Keratinocyte (primary cell): ENCODE data around the gene TAF6. TPM values are rescaled to one million over a fixed set of nuclear protein-coding genes. Genes with fewer than 3 reads are reported as not detected.

ENCODE experiments used
- DNase-seq: peaks from one replicate; pipeline ENCODE4 v3.0.0-alpha.2; 2011; ENCODE audit warnings: low read depth, missing footprints, low spot score
- FAIRE-seq: peaks from 2 replicates; lab custom pipeline; 2011; peaks lifted over from hg19 to GRCh38; lab: Jason Lieb, UNC
- H2AFZ ChIP-seq: 2 replicates; pipeline ENCODE4 v1.6.0; 2012; ENCODE audit warnings: low read length, control low read depth, inconsistent platforms; ENCODE audit not compliant: control insufficient read depth
- H3K27ac ChIP-seq: 2 replicates; pipeline ENCODE4 v1.5.1; 2011; ENCODE audit warnings: low read length; ENCODE audit not compliant: control insufficient read depth, insufficient read depth
- H3K27me3 ChIP-seq: 3 replicates; pipeline ENCODE4 v1.6.0; 2011; ENCODE audit warnings: low read length; ENCODE audit not compliant: control insufficient read depth, insufficient read depth; ENCODE audit errors: extremely low read depth
- H3K36me3 ChIP-seq, 2 experiments: 2 replicates in 1 of 2; 3 replicates in 1 of 2; pipeline ENCODE4 v1.5.1; 2011; ENCODE audit warnings: low read length in 2 of 2, mild to moderate bottlenecking in 1 of 2; ENCODE audit not compliant: control insufficient read depth in 2 of 2, insufficient read depth in 2 of 2; ENCODE audit errors: extremely low read depth in 1 of 2
- H3K4me1 ChIP-seq: 3 replicates; pipeline ENCODE4 v1.5.1; 2011; ENCODE audit warnings: low read length; ENCODE audit not compliant: control insufficient read depth, insufficient read depth; ENCODE audit errors: extremely low read depth
- H3K4me2 ChIP-seq: 3 replicates; pipeline ENCODE4 v1.6.0; 2011; ENCODE audit warnings: low read depth, low read length; ENCODE audit not compliant: control insufficient read depth, insufficient read depth; ENCODE audit errors: extremely low read depth
- H3K4me3 ChIP-seq, 3 experiments: fragments of 200-600 bp in 1 of 3; sonication (generic) in 1 of 3; 2 replicates in 2 of 3; 3 replicates in 1 of 3; pipeline ENCODE4 v1.5.1; 2011 to 2016; ENCODE audit warnings: low read length in 3 of 3, mild to moderate bottlenecking in 3 of 3, control low read depth in 2 of 3, inconsistent platforms in 1 of 3, low read depth in 1 of 3, mixed read lengths in 1 of 3, mixed run types in 1 of 3, moderate library complexity in 1 of 3; ENCODE audit not compliant: control insufficient read depth in 2 of 3, insufficient read depth in 2 of 3; ENCODE audit errors: extremely low read depth in 1 of 3
- H3K79me2 ChIP-seq: 2 replicates; pipeline ENCODE4 v1.6.0; 2012; ENCODE audit warnings: low read length; ENCODE audit not compliant: control insufficient read depth, insufficient read depth
- H3K9ac ChIP-seq: 3 replicates; pipeline ENCODE4 v1.6.0; 2011; ENCODE audit warnings: low read length; ENCODE audit not compliant: control insufficient read depth, insufficient read depth; ENCODE audit errors: extremely low read depth
- H3K9me1 ChIP-seq: 3 replicates; pipeline ENCODE4 v1.6.0; 2011; ENCODE audit warnings: low read length; ENCODE audit not compliant: control insufficient read depth, insufficient read depth; ENCODE audit errors: extremely low read depth
- H3K9me3 ChIP-seq: 2 replicates; pipeline ENCODE4 v1.5.1; 2012; ENCODE audit warnings: low read depth, low read length; ENCODE audit not compliant: control insufficient read depth
- H4K20me1 ChIP-seq: 3 replicates; pipeline ENCODE4 v1.6.0; 2011; ENCODE audit warnings: low read length; ENCODE audit not compliant: control insufficient read depth, insufficient read depth; ENCODE audit errors: extremely low read depth
- EZH2 ChIP-seq: IDR thresholded peaks from one replicate; pipeline ENCODE4 v1.6.1; 2012; ENCODE audit warnings: inconsistent platforms, mild to moderate bottlenecking, low read length, moderate library complexity
- dilution Hi-C: fragments of 300-500 bp; cut with MboI; formaldehyde crosslinking; loops from one replicate; pipeline ENCODE4 v1.7.0; 2020; ENCODE audit warnings: low sequenced_read_pairs; ENCODE audit not compliant: extremely low pct_ligation_motif_present
- polyA plus RNA-seq, 5 experiments: library from polyadenylated mRNA; depleted of rRNA in 3 of 5; stranded (reverse) in 3 of 5; stranded (forward) in 1 of 5; unstranded in 1 of 5; fragments of >200 nt; gene quantifications; 1 replicate in 1 of 5; 2 replicates in 3 of 5; 3 replicates in 1 of 5; pipeline versions ENCODE4 v1.2.1 to v1.2.3, GENCODE V29; 2011 to 2012; ENCODE audit warnings: missing spikeins in 2 of 5, low read depth in 1 of 5, low replicate concordance in 1 of 5
- TF ChIP-seq, protein P1 (sequence below), 3 experiments: IDR thresholded peaks in 1 of 3; conservative IDR thresholded peaks in 1 of 3; optimal IDR thresholded peaks in 1 of 3; 2 replicates in 2 of 3; 3 replicates in 1 of 3; pipeline versions ENCODE3 to v1.5.1; 2011; ENCODE audit warnings: low read length in 3 of 3, mild to moderate bottlenecking in 3 of 3, moderate library complexity in 2 of 3, control low read depth in 1 of 3, inconsistent platforms in 1 of 3; ENCODE audit not compliant: insufficient read depth in 2 of 3; ENCODE audit errors: extremely low read depth in 1 of 3

Gene TAF6
- polyA plus RNA-seq, 1 donor (not counting 4 experiments of a cell fraction or from before 2014, with no cell fraction given): 7.6 TPM

DNA sequence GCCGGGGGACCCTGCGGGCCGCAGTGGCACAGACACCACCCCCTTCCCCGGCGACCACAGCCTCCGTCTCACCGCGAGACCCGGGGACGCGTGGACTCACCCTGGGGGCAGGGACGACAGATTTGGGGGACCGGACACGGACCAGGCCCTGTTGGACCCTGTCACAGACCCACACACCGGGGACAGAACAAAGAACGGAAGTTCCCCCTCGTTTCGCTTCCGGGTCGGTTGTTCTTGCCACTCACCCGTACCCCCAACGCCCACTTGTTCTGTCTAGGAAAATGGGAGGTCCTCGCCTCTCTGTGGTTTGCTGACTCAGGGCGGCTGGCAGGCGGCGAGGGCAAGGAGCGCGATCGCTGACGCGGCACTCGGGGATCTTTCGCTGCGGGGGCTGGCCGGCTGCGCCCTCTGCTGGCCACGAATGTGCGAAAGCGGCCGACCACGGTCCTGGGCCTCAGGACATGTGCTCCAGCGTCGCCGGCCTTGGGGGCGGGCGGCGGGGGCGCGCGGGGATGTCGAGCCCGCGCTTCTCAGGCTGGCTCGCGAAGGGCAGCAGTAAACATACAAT is 37.5 kb downstream of the TAF6 start, which contains the start of gene ZNF3:
Gene ZNF3, minus strand, starts transcription at position 189 of the 568 bp plus-strand sequence. CDS start 4,366 bp downstream, outside the sequence.
- peak within 1 kb of the TSS; percentile 86 for H2AFZ ChIP-seq

DNA sequence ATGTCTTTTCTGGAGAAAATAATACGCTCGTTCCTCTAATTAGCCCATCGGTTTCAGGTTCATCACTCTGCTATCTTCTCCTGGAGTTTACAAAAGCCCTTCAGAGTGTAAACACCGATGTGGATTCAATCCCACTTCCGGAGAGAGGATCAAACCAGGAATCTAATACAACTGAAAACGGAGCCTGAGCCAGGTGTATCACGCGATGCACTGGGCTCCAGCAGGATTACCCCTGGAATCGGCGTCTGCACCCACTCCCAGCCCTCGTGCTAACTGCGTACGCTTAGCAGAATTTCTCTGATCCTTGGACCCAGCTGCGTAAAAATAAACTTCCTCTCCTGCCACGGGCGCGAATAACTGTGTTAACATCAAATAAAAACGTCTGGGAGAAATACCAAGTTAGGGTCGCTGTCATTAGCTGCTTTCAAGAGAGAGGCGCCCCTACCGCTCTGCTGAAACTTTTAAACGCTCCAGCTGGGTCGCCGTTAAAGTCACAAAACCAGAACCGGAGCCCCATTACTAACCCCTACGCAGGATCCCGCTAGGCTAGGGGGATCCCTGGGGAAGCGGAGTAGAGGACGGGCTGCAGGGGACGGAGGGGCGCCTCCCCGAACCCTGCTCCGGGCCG is 38.1 kb downstream of the TAF6 start:
- FAIRE-seq (no peak), DNase-seq (no peak)
- H3K4me3 ChIP-seq: peak overlapping the region; percentile 83 to 99 (median 99)
- no peaks in the 10 kb centered on the region for H3K9me1 ChIP-seq
- H3K27ac ChIP-seq: peak overlapping the region; percentile 89
- H3K9ac ChIP-seq: peak overlapping the region; percentile 95
- H3K27me3 ChIP-seq: no peaks in the 10 kb centered on the region
- H3K4me1 ChIP-seq: peaks cover 15% of the 10 kb centered on the region
- peak overlapping the region; percentile 88 for H3K4me2 ChIP-seq
- peaks cover 50% of the 10 kb centered on the region for H3K79me2 ChIP-seq
- peaks cover 16 to 21% of the 10 kb centered on the region in 2 experiments for H3K36me3 ChIP-seq
- H3K9me3 ChIP-seq: no peaks in the 10 kb centered on the region
- no peak for TF ChIP-seq EZH2
- TF ChIP-seq, protein P1, sequence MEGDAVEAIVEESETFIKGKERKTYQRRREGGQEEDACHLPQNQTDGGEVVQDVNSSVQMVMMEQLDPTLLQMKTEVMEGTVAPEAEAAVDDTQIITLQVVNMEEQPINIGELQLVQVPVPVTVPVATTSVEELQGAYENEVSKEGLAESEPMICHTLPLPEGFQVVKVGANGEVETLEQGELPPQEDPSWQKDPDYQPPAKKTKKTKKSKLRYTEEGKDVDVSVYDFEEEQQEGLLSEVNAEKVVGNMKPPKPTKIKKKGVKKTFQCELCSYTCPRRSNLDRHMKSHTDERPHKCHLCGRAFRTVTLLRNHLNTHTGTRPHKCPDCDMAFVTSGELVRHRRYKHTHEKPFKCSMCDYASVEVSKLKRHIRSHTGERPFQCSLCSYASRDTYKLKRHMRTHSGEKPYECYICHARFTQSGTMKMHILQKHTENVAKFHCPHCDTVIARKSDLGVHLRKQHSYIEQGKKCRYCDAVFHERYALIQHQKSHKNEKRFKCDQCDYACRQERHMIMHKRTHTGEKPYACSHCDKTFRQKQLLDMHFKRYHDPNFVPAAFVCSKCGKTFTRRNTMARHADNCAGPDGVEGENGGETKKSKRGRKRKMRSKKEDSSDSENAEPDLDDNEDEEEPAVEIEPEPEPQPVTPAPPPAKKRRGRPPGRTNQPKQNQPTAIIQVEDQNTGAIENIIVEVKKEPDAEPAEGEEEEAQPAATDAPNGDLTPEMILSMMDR (optimal IDR thresholded peaks at IDR 0.05 in 1 of 3, IDR thresholded peaks at IDR 0.05 in 1 of 3, conservative IDR thresholded peaks at IDR 0.05 in 1 of 3; ENCODE audit: extremely low read depth in 1 of 3, insufficient read depth in 2 of 3, low read length in 3 of 3): no peak
- H4K20me1 ChIP-seq: no peaks in the 10 kb centered on the region
- dilution Hi-C loops: no loop called here
- peak overlapping the region; percentile 86 for H2AFZ ChIP-seq

More for the DNA sequence above, 37.5 kb downstream of the TAF6 start, which contains the start of gene ZNF3:
- peak; percentile 91 for DNase-seq
- Histone ChIP-seq H3K4me1 (peaks cover 15% of the 10 kb centered on the region), H3K4me2 (peak within 1 kb of the TSS; percentile 88), H3K79me2 (peaks cover 47% of the 10 kb centered on the region), H3K4me3 (peak within 1 kb of the TSS; percentile 83 to 99 (median 99)), H3K9ac (peak within 1 kb of the TSS; percentile 95), H3K9me3 (no peaks in the 10 kb centered on the region), H3K9me1 (no peaks in the 10 kb centered on the region), H3K36me3 (peaks cover 13 to 19% of the 10 kb centered on the region in 2 experiments), H3K27me3 (no peaks in the 10 kb centered on the region), H3K27ac (peak within 1 kb of the TSS; percentile 89), H4K20me1 (no peaks in the 10 kb centered on the region)
- dilution Hi-C loops: no loop called here
- FAIRE-seq: peak; percentile 69
- TF ChIP-seq, protein P1 (optimal IDR thresholded peaks at IDR 0.05 in 1 of 3, IDR thresholded peaks at IDR 0.05 in 1 of 3, conservative IDR thresholded peaks at IDR 0.05 in 1 of 3; ENCODE audit: extremely low read depth in 1 of 3, insufficient read depth in 2 of 3, low read length in 3 of 3): peak; percentile 59 to 95 (median 87)
- no peak for TF ChIP-seq EZH2
